Sigmoid colon (tissue), 7 donors: ENCODE measurements around the gene SUSD1. TPM values are rescaled to one million over a fixed set of nuclear protein-coding genes. Genes with fewer than 3 reads are reported as not detected.

Experiments
- DNase-seq: peaks from one replicate; pipeline ENCODE4 v3.0.0-alpha.2; 2019
- H3K27ac ChIP-seq, 4 donors: fragments of 200-600 bp; sonication (generic); one replicate each; pipeline ENCODE4 v1.5.1; 2016 to 2019; ENCODE audit warnings: mild to moderate bottlenecking in 1 of 4
- H3K27me3 ChIP-seq, 3 donors: fragments of 200-600 bp; sonication (generic); one replicate each; pipeline ENCODE4 v1.5.1; 2019; ENCODE audit warnings: mild to moderate bottlenecking in 1 of 3
- H3K36me3 ChIP-seq, 4 donors: fragments of 200-600 bp; sonication (generic); one replicate each; pipeline ENCODE4 v1.5.1; 2016 to 2019
- H3K4me1 ChIP-seq, 4 donors: fragments of 200-600 bp; sonication (generic); one replicate each; pipeline ENCODE4 v1.5.1; 2017 to 2019
- H3K4me3 ChIP-seq, 4 donors: fragments of 200-600 bp; sonication (generic); one replicate each; pipeline ENCODE4 v1.5.1; 2017 to 2019; ENCODE audit warnings: mild to moderate bottlenecking in 2 of 4, moderate library complexity in 1 of 4
- H3K9me3 ChIP-seq, 4 donors: fragments of 200-600 bp in 3 of 4; sonication (generic) in 3 of 4; one replicate each; pipeline versions ENCODE4 v1.5.1 to v1.6.1; 2013 to 2019
- CTCF ChIP-seq, 4 experiments: fragments of 450-650 bp in 3 of 4; fragments of 200-600 bp in 1 of 4; IDR thresholded peaks; one replicate each; pipeline ENCODE4 v1.5.1; 2016 to 2019; ENCODE audit warnings: antibody characterized with exemption in 4 of 4, mild to moderate bottlenecking in 3 of 4, moderate library complexity in 2 of 4
- EP300 ChIP-seq, 4 donors: sonication (generic); formaldehyde crosslinking; IDR thresholded peaks; one replicate each; pipeline ENCODE4 v1.6.1; 2017; ENCODE audit warnings: antibody characterized with exemption in 4 of 4
- POLR2A ChIP-seq, 2 donors: fragments of 450-650 bp; IDR thresholded peaks; one replicate each; pipeline ENCODE4 v1.6.1; 2016; ENCODE audit warnings: antibody characterized with exemption in 2 of 2, mild to moderate bottlenecking in 2 of 2, moderate library complexity in 2 of 2
- POLR2AphosphoS5 ChIP-seq, 4 donors: sonication (generic); formaldehyde crosslinking; IDR thresholded peaks; one replicate each; pipeline ENCODE4 v1.6.1; 2017; ENCODE audit warnings: antibody characterized with exemption in 4 of 4
- WGBS, 2 donors: extraction: QIAGEN DNeasy Blood & Tissue Kit; methylation state at CpG; one replicate each; pipeline ENCODE4 v1.1.7; 2013; 5-methylcytosine and 5-hydroxymethylcytosine counted together
- intact Hi-C: fragments of 100-400 bp; cut with DNase I; formaldehyde crosslinking; loops from one replicate; pipeline ENCODE4 v1.15.1; 2023
- polyA plus RNA-seq, 3 donors: library from polyadenylated mRNA; stranded (reverse); fragments of 200-250 nt; gene quantifications; one replicate each; pipeline ENCODE4 v1.2.3, GENCODE V29; 2013
- total RNA-seq, 4 donors: library from RNA; depleted of rRNA; stranded (reverse); fragments of >200 nt; gene quantifications; one replicate each; pipeline ENCODE4 v1.1.0, GENCODE V29; 2016
- donor health status: healthy with polysubstance abuse.
- donor health status: Bipolar disorder and iron deficiency.
- donor health status: healthy.

Gene SUSD1
- total and polyA plus RNA-seq, 7 donors = 1.8 to 10.7 (median 4.7) TPM

DNA sequence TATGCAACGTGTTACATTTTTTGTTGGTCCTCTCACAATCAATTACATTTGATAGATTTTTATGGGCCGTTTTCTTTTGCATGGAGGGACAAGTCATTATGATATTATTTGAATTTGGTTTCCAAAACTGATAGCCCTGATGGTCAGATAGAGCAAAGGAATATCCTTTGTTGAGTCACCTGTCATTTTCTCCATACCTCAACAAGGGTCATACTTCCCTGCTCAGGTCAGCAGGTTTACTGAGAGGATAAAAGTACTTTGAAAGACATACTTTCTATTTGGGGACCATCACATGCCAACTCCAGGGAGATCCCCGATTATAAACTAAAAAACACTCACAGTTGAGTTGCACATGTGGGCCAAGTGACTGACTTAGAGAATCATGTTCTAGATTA, 132.9 kb downstream of the SUSD1 start:
- 91 to 94% methylated on average over 3 of the region's 3 CpGs for WGBS, 2 donors
- no peaks in the 10 kb centered on the region for H3K27me3 ChIP-seq
- DNase-seq = no peak
- H3K4me3 ChIP-seq = no peak overlapping the region
- H3K27ac ChIP-seq = peak overlapping the region in 1 of 4 donors; percentile 51
- H3K4me1 ChIP-seq = peaks cover 0 to 14% (median 9%) of the 10 kb centered on the region in 4 donors
- intact Hi-C loops = no loop called here
- H3K36me3 ChIP-seq = no peaks in the 10 kb centered on the region
- H3K9me3 ChIP-seq = no peaks in the 10 kb centered on the region
- TF ChIP-seq POLR2AphosphoS5 (IDR thresholded peaks at IDR 0.05) (no peak), CTCF (IDR thresholded peaks at IDR 0.05) (no peak), POLR2A (IDR thresholded peaks at IDR 0.05) (no peak), EP300 (IDR thresholded peaks at IDR 0.05) (no peak)

DNA sequence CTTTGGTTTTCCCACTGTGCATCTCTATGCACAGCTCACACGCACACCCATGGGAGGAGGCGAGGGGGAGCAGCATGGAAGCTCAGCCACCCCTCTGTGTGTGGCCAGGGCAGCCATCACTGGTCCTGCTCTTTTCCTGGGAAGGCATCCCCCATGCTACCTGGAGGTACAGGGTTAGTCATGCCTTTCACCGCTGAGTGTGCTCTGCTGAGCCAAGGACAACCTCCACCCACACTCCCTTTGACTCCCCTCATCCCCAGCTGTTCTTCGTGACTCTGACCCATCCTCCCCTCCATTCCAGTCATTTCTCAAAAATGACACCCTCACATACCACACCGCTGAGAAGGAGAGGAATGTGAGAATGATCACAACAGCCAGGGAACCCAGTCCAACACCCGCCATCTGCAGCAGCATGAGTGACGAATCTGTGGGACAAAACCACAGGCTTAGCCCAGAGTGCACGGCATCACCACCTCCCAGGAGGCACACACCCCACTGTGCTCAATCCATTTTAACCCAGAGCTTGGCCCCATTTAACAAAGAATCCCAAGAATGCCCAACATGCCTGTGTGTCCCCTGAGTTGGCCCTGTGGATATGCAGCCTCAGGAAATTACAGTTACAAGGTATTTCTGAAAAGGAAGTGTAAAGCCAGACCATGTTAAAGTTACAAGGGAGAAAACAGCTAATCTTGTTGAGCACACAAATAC, 133.4 kb downstream of the SUSD1 start:
- TF ChIP-seq CTCF (IDR thresholded peaks at IDR 0.05) = no peak
- TF ChIP-seq POLR2AphosphoS5 (IDR thresholded peaks at IDR 0.05) = peak in 2 of 4 donors; percentile 12 to 66
- TF ChIP-seq POLR2A (IDR thresholded peaks at IDR 0.05) = no peak
- TF ChIP-seq EP300 (IDR thresholded peaks at IDR 0.05) = peak in 1 of 4 donors; percentile 50
- DNase-seq = peak; percentile 68
- Histone ChIP-seq H3K36me3 (no peaks in the 10 kb centered on the region), H3K9me3 (no peaks in the 10 kb centered on the region), H3K4me3 (no peak overlapping the region), H3K4me1 (peaks cover 0 to 16% (median 10%) of the 10 kb centered on the region in 4 donors), H3K27ac (peak overlapping the region in 1 of 4 donors; percentile 51), H3K27me3 (no peaks in the 10 kb centered on the region)
- intact Hi-C loops = no loop called here
- WGBS, 2 donors = 87 to 92% methylated on average over 8 of the region's 8 CpGs

DNA sequence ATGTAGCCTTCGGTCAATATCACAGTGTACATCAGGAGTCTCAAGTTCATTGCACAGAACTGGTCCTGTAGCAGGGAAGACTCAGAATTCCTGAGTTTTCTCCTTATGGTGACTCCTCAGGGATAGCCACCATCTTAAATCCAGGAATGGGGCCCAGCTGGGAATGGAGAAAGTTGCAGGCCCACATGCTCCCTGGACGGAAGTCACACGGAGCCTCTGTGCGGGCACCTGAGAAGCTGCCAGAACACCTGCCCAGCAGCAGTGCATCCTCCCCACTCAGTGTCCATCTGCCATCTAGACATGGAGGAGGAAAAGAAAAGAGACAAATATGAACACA, 133.9 kb downstream of the SUSD1 start:
- TF ChIP-seq CTCF (IDR thresholded peaks at IDR 0.05) = no peak
- TF ChIP-seq POLR2AphosphoS5 (IDR thresholded peaks at IDR 0.05) = no peak
- no peak for TF ChIP-seq EP300 (IDR thresholded peaks at IDR 0.05)
- TF ChIP-seq POLR2A (IDR thresholded peaks at IDR 0.05) = no peak
- H3K4me3 ChIP-seq = no peak overlapping the region
- H3K27me3 ChIP-seq = no peaks in the 10 kb centered on the region
- intact Hi-C loops = no loop called here
- peak overlapping the region in 1 of 4 donors; percentile 51 for H3K27ac ChIP-seq
- no peaks in the 10 kb centered on the region for H3K36me3 ChIP-seq
- WGBS, 2 donors = 96 to 97% methylated on average over 4 of the region's 4 CpGs
- no peaks in the 10 kb centered on the region for H3K9me3 ChIP-seq
- DNase-seq = no peak
- H3K4me1 ChIP-seq = peaks cover 0 to 16% (median 10%) of the 10 kb centered on the region in 4 donors

- H3K9me3 ChIP-seq = no peaks in the 10 kb centered on the region
- WGBS, 2 donors = 42 to 79% methylated on average over 2 of the region's 2 CpGs
- no peak overlapping the region for H3K4me3 ChIP-seq
- intact Hi-C loops = loop anchor here (10.0 kb wide), 1 partner anchor 57 kb away; no protein-coding TSS in a partner anchor
- no peaks in the 10 kb centered on the region for H3K36me3 ChIP-seq
- peaks cover 0 to 26% (median 15%) of the 10 kb centered on the region in 4 donors for H3K4me1 ChIP-seq
- H3K27ac ChIP-seq = no peak overlapping the region
- TF ChIP-seq CTCF (IDR thresholded peaks at IDR 0.05) (no peak), POLR2A (IDR thresholded peaks at IDR 0.05) (no peak), POLR2AphosphoS5 (IDR thresholded peaks at IDR 0.05) (no peak), EP300 (IDR thresholded peaks at IDR 0.05) (no peak)
- no peak for DNase-seq
- no peaks in the 10 kb centered on the region for H3K27me3 ChIP-seq
Measured at GRCh38 chr9:112038017-112038408, 137.1 kb downstream of the SUSD1 start.
